Measurements from ENCODE around the gene SLC48A1. TPM values are rescaled to one million over a fixed set of nuclear protein-coding genes. Genes with fewer than 3 reads are reported as not detected.
A peak's percentile ranks its signal among the peaks of the same experiment; 100 is the strongest.

SLC48A1 gene
- total and polyA plus RNA-seq, 8 donors = 2.3 to 29.0 (median 13.7) TPM

DNA sequence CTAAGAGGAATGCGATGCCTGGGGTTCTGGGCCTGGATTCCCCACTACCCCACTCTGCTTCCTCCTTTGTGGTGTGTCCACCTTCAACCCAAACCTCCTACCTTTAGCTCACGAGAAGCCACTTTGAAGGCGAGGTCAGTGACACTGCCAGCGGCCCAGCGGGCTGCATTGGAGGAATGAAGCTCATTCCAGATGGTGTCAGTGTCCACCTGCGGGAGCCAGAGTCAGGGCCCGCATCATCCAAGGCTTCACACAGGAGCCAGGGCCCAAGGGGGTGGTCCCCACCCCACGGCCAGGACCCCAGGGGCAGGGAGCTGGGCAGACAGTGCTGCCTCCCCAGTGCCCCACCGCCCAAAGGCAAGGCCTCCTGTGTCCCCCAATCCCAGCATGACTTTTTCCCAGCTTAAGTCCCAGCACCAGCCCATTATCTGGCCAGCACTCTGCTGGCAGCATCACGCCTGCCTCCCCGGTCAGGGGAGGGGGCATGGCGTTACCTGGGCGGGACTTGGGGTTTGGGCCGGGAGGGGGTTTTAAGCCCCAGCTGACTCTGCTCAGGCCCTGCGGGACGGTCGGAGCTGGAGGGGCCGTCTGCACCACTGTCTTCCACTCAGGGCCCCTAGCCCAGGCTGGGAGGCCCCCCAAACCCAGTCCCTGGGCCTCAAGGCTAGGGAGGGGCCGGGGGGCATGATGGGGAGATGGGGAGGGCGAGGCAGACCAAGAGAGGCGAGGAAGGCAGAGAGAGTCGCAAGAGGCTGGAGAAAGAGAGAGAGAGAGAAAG lies 16.9 kb downstream of the SLC48A1 start:
- intact Hi-C loops (cut with DNase I; ENCODE audit: low total_unique reads) = no loop called here
- H3K27ac ChIP-seq = peak overlapping the region in 1 of 5 donors; percentile 24
- 88 to 93% (median 91%) methylated on average over 20 to 22 of the region's 22 CpGs for WGBS, 5 donors

DNA sequence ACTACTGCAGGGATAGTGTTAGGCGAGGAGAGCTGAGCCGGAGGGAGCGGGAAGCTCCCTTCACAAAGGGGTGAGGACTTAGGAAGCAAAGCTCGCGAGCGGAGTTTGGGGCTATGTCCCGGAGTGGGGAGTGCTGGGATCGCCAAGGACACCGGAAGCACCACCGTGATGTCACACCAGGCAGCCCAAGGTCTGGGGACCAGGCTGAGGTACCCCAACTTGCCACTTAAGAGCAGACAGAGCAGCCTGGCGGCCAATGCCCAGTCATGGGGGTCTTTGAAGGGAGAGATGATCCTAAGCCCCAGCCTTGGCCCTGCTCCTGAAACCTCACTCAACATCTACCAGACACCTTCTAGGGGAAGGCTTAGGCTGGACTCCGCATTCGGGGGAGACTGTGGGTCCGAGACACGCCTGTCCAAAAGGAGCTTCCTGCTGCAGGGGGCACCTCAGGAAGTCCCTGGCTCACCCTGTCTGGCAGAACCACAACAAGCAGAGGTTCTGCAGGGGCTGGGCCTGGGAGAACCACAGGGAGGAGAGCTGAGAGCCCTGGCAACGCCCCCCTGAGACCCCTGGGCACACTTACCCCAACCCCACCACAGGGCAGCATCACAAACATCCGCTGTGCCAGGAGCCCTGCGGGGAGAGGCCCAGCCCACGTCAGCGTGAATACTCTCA lies 17.8 kb downstream of the SLC48A1 start:
- Histone ChIP-seq H3K27me3 (no peaks in the 10 kb centered on the region), H3K27ac (peak overlapping the region in 1 of 5 donors; percentile 4), H3K4me1 (peaks cover 0 to 20% (median 1%) of the 10 kb centered on the region in 4 donors), H3K4me3 (no peak overlapping the region), H3K9me3 (no peaks in the 10 kb centered on the region), H3K36me3 (peaks cover 89 to 100% (median 100%) of the 10 kb centered on the region in 4 donors)
- DNase-seq = no peak
- intact Hi-C loops (cut with DNase I; ENCODE audit: low total_unique reads) = no loop called here
- TF ChIP-seq EP300 (IDR thresholded peaks at IDR 0.05) (no peak), POLR2AphosphoS5 (IDR thresholded peaks at IDR 0.05) (no peak), POLR2A (IDR thresholded peaks at IDR 0.05) (no peak)
- TF ChIP-seq, protein P1, sequence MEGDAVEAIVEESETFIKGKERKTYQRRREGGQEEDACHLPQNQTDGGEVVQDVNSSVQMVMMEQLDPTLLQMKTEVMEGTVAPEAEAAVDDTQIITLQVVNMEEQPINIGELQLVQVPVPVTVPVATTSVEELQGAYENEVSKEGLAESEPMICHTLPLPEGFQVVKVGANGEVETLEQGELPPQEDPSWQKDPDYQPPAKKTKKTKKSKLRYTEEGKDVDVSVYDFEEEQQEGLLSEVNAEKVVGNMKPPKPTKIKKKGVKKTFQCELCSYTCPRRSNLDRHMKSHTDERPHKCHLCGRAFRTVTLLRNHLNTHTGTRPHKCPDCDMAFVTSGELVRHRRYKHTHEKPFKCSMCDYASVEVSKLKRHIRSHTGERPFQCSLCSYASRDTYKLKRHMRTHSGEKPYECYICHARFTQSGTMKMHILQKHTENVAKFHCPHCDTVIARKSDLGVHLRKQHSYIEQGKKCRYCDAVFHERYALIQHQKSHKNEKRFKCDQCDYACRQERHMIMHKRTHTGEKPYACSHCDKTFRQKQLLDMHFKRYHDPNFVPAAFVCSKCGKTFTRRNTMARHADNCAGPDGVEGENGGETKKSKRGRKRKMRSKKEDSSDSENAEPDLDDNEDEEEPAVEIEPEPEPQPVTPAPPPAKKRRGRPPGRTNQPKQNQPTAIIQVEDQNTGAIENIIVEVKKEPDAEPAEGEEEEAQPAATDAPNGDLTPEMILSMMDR (IDR thresholded peaks at IDR 0.05) = no peak
- 94 to 96% (median 95%) methylated on average over 16 to 20 of the region's 20 CpGs for WGBS, 5 donors

More for the DNA sequence above, 16.9 kb downstream of the SLC48A1 start:
- H3K27me3 ChIP-seq = no peaks in the 10 kb centered on the region
- H3K9me3 ChIP-seq = no peaks in the 10 kb centered on the region
- TF ChIP-seq POLR2A (IDR thresholded peaks at IDR 0.05) = no peak
- no peak for TF ChIP-seq POLR2AphosphoS5 (IDR thresholded peaks at IDR 0.05)
- no peak for TF ChIP-seq EP300 (IDR thresholded peaks at IDR 0.05)
- TF ChIP-seq, protein P1 (IDR thresholded peaks at IDR 0.05) = no peak
- H3K36me3 ChIP-seq = peaks cover 89 to 100% (median 100%) of the 10 kb centered on the region in 4 donors
- H3K4me3 ChIP-seq = no peak overlapping the region
- peaks cover 0 to 23% (median 1%) of the 10 kb centered on the region in 4 donors for H3K4me1 ChIP-seq
- no peak for DNase-seq

DNA sequence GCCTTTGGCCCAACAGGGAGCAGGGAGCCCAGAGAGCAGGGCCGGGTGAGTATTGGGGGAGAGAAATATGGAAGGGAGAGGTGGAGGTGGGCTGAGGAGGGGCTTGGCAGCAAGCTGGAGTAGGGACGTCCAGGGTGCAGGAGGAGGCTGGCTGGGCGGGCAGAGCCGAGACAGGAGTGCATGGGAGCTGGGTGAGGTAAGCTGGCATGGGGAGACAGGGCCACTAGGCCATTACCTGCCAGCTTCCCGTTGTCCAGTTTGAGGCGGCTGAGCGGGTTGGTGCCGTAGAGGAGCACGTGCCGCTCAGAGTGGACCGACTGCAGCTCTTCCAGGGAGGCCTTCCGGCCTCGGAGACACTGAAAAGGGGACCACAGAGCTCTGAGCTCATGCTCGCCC lies 18.3 kb downstream of the SLC48A1 start:
- no peaks in the 10 kb centered on the region for H3K27me3 ChIP-seq
- H3K27ac ChIP-seq = peak overlapping the region in 1 of 5 donors; percentile 4
- intact Hi-C loops (cut with DNase I; ENCODE audit: low total_unique reads) = no loop called here
- H3K4me3 ChIP-seq = no peak overlapping the region
- peaks cover 0 to 15% (median 1%) of the 10 kb centered on the region in 4 donors for H3K4me1 ChIP-seq
- no peak for DNase-seq
- WGBS, 5 donors = 85 to 93% (median 92%) methylated on average over 14 of the region's 14 CpGs
- TF ChIP-seq, protein P1 (IDR thresholded peaks at IDR 0.05) = no peak
- TF ChIP-seq POLR2A (IDR thresholded peaks at IDR 0.05) (no peak), POLR2AphosphoS5 (IDR thresholded peaks at IDR 0.05) (no peak), EP300 (IDR thresholded peaks at IDR 0.05) (no peak)
- no peaks in the 10 kb centered on the region for H3K9me3 ChIP-seq
- H3K36me3 ChIP-seq = peaks cover 87 to 100% (median 100%) of the 10 kb centered on the region in 4 donors

DNA sequence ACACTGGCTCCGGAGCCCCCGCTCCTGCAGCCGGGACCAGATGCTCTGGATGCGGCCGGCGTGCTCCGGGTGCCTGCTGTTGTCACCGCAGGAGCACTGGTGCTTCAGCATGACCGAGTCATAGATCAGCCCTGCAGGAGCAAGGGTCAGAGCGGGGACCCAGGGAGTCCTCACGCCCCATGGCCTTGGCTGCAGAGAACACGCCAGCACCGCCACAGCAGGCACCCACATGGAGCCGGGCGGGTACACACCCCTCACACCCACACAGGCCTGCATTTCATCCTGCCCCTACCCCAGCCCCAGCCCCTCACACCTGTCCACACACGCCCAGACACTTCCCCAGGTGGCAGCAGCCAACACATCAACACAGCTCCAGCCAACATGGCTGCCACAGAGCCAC lies 18.8 kb downstream of the SLC48A1 start:
- 86 to 99% (median 94%) methylated on average over 14 to 16 of the region's 16 CpGs; no CpG with 5 or more reads in 1 of the 5 donors for WGBS, 5 donors
- Histone ChIP-seq H3K9me3 (no peaks in the 10 kb centered on the region), H3K27me3 (no peaks in the 10 kb centered on the region), H3K4me3 (no peak overlapping the region), H3K27ac (no peak overlapping the region), H3K36me3 (peaks cover 87 to 100% (median 100%) of the 10 kb centered on the region in 4 donors), H3K4me1 (peaks cover 0 to 9% (median 1%) of the 10 kb centered on the region in 4 donors)
- intact Hi-C loops (cut with DNase I; ENCODE audit: low total_unique reads) = no loop called here
- DNase-seq = no peak
- no peak for TF ChIP-seq POLR2A (IDR thresholded peaks at IDR 0.05)
- TF ChIP-seq EP300 (IDR thresholded peaks at IDR 0.05) = no peak
- no peak for TF ChIP-seq POLR2AphosphoS5 (IDR thresholded peaks at IDR 0.05)
- TF ChIP-seq, protein P1 (IDR thresholded peaks at IDR 0.05) = no peak
